CD4-positive, alpha-beta memory T cell (primary cell): ENCODE data around the gene ANKHD1. TPM values are rescaled to one million over a fixed set of nuclear protein-coding genes. Genes with fewer than 3 reads are reported as not detected.

Experiments used
- CTCF ChIA-PET: fragments of 350-600 bp; sonication (Branson Sonifier 250); formaldehyde crosslinking; loops from one replicate; lab custom pipeline; 2021; ENCODE audit warnings: inconsistent platforms; ENCODE audit not compliant: partially characterized antibody; lab: Charles Lee
- POLR2A ChIA-PET: fragments of 350-600 bp; sonication (Branson Sonifier 250); formaldehyde crosslinking; loops from one replicate; lab custom pipeline; 2021; ENCODE audit not compliant: partially characterized antibody; lab: Charles Lee
- DNase-seq, 5 donors: peaks; one replicate each; pipeline versions ENCODE4 v3.0.0 to v3.0.0-alpha.2; 2020 to 2022; ENCODE audit warnings: mixed read lengths in 1 of 5
- H3K27ac ChIP-seq: one replicate; pipeline ENCODE4 v1.7.0; 2013; ENCODE audit warnings: low read depth, low read length
- H3K27me3 ChIP-seq: 2 replicates; pipeline ENCODE4 v1.7.0; 2013; ENCODE audit warnings: mild to moderate bottlenecking, low read length, moderate library complexity; ENCODE audit not compliant: insufficient read depth
- H3K36me3 ChIP-seq: 2 replicates; pipeline ENCODE4 v1.7.0; 2013; ENCODE audit warnings: mild to moderate bottlenecking, low read length, moderate library complexity; ENCODE audit not compliant: insufficient read depth
- H3K4me1 ChIP-seq: 2 replicates; pipeline ENCODE4 v1.7.0; 2013; ENCODE audit warnings: mild to moderate bottlenecking, low read length, moderate library complexity; ENCODE audit not compliant: insufficient read depth
- H3K4me3 ChIP-seq, 2 donors: one replicate each; pipeline ENCODE4 v1.7.0; 2013; ENCODE audit warnings: low read length in 2 of 2, mild to moderate bottlenecking in 1 of 2
- H3K9me3 ChIP-seq, 2 donors: one replicate each; pipeline ENCODE4 v1.7.0; 2013; ENCODE audit warnings: low read length in 2 of 2, control low read depth in 1 of 2; ENCODE audit not compliant: control insufficient read depth in 1 of 2
- H3K27ac Mint-ChIP-seq, 7 donors: one replicate each; pipeline ENCODE4 v1.8.0; 2020 to 2021; ENCODE audit warnings: mixed read lengths in 7 of 7, mild to moderate bottlenecking in 6 of 7, inconsistent platforms in 3 of 7, moderate library complexity in 3 of 7
- H3K27me3 Mint-ChIP-seq, 2 donors: one replicate each; pipeline ENCODE4 v1.8.0; 2020 to 2021; ENCODE audit warnings: mixed read lengths in 2 of 2
- H3K36me3 Mint-ChIP-seq, 2 donors: one replicate each; pipeline ENCODE4 v1.8.0; 2020 to 2021; ENCODE audit warnings: mixed read lengths in 2 of 2, inconsistent platforms in 1 of 2, mild to moderate bottlenecking in 1 of 2
- H3K4me1 Mint-ChIP-seq, 4 donors: one replicate each; pipeline ENCODE4 v1.8.0; 2020 to 2021; ENCODE audit warnings: mixed read lengths in 4 of 4, mild to moderate bottlenecking in 1 of 4
- H3K4me3 Mint-ChIP-seq, 8 donors: one replicate each; pipeline ENCODE4 v1.8.0; 2020 to 2021; ENCODE audit warnings: mixed read lengths in 8 of 8, mild to moderate bottlenecking in 7 of 8, moderate library complexity in 6 of 8, inconsistent platforms in 3 of 8
- H3K9me3 Mint-ChIP-seq, 8 donors: one replicate each; pipeline ENCODE4 v1.8.0; 2020 to 2021; ENCODE audit warnings: mixed read lengths in 8 of 8, mild to moderate bottlenecking in 5 of 8, inconsistent platforms in 3 of 8, moderate library complexity in 1 of 8
- intact Hi-C: fragments of 100-400 bp; cut with micrococcal nuclease; formaldehyde crosslinking; loops from one replicate; pipeline ENCODE4 v1.15.1; 2023
- polyA plus RNA-seq, 2 donors: library from polyadenylated mRNA; unstranded; fragments of 300-500 nt; fragmentation: Illumina TruSeq; gene quantifications; one replicate each; pipeline ENCODE4 v1.2.3, GENCODE V29; 2021
- total RNA-seq, 2 experiments: library from RNA; stranded (reverse); gene quantifications; one replicate each; pipeline ENCODE4 v1.2.3, GENCODE V29; 2021

ANKHD1 gene, protein sequence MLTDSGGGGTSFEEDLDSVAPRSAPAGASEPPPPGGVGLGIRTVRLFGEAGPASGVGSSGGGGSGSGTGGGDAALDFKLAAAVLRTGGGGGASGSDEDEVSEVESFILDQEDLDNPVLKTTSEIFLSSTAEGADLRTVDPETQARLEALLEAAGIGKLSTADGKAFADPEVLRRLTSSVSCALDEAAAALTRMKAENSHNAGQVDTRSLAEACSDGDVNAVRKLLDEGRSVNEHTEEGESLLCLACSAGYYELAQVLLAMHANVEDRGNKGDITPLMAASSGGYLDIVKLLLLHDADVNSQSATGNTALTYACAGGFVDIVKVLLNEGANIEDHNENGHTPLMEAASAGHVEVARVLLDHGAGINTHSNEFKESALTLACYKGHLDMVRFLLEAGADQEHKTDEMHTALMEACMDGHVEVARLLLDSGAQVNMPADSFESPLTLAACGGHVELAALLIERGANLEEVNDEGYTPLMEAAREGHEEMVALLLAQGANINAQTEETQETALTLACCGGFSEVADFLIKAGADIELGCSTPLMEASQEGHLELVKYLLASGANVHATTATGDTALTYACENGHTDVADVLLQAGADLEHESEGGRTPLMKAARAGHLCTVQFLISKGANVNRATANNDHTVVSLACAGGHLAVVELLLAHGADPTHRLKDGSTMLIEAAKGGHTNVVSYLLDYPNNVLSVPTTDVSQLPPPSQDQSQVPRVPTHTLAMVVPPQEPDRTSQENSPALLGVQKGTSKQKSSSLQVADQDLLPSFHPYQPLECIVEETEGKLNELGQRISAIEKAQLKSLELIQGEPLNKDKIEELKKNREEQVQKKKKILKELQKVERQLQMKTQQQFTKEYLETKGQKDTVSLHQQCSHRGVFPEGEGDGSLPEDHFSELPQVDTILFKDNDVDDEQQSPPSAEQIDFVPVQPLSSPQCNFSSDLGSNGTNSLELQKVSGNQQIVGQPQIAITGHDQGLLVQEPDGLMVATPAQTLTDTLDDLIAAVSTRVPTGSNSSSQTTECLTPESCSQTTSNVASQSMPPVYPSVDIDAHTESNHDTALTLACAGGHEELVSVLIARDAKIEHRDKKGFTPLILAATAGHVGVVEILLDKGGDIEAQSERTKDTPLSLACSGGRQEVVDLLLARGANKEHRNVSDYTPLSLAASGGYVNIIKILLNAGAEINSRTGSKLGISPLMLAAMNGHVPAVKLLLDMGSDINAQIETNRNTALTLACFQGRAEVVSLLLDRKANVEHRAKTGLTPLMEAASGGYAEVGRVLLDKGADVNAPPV (N-terminal part only)
- total RNA-seq (100 to 1,000 TPM; 228 to 252 TPM), polyA plus RNA-seq (100 to 1,000 TPM in 1 of 2 donors, 10 to 100 TPM in 1; 58.6 to 100 TPM)

DNA sequence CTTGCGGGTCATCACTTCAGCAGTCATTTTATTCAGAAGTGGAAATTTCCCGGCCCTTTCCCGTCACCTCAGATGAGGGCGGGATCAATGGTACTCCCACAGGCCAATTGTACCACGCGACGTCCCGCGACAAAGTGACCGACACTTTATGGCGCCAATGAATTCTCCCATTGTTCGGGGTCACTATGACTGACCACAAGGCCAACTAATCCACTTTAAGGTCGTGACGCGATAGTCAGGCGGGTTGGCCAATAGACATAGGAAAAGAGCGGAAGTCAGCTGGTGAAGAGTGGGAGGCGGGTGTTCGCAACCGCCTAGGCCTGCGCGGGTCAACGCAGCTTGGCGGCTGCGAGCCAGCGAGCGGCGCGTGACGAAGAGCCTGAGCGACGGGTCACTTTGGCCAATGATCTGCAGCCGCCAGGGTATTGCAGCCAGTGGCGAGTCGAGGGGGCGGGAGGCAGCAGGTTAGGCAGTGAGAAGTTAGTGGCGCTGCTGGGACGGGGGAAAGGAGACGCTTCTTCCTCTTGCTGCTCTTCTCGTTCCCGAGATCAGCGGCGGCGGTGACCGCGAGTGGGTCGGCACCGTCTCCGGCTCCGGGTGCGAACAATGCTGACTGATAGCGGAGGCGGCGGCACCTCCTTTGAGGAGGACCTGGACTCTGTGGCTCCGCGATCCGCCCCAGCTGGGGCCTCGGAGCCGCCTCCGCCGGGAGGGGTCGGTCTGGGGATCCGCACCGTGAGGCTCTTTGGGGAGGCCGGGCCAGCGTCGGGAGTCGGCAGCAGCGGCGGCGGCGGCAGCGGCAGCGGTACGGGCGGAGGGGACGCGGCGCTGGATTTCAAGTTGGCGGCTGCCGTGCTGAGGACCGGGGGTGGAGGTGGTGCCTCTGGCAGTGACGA is at the start of gene ANKHD1:
Gene ANKHD1, plus strand, starts transcription at position 472 of the 896 bp plus-strand sequence. Its CDS starts 135 bp downstream, at position 607.
- POLR2A ChIA-PET: interaction anchor here (0.6 to 4.1 kb wide), 41 partner anchors 9 to 919 kb away, joined by 3 to 57 read pairs (median 4); partner anchors contain the start of genes APBB3, CD14, EIF4EBP3 and HARS1
- peak within 1 kb of the TSS; percentile 90 for H3K27ac ChIP-seq
- peaks cover 15 to 23% of the 10 kb centered on the region in 2 donors for H3K36me3 Mint-ChIP-seq
- peaks cover 23 to 45% (median 33%) of the 10 kb centered on the region in 4 donors for H3K4me1 Mint-ChIP-seq
- no peaks in the 10 kb centered on the region for H3K27me3 ChIP-seq
- intact Hi-C loops: loop anchor here (1.0 to 2.0 kb wide), 11 partner anchors 99 to 919 kb away; partner anchors contain the start of genes APBB3, IK, NDUFA2 and PFDN1
- peak within 1 kb of the TSS; percentile 90 to 99 for H3K4me3 ChIP-seq
- no peaks in the 10 kb centered on the region for H3K9me3 ChIP-seq
- peak; percentile 96 to 100 (median 99) for DNase-seq
- H3K27ac Mint-ChIP-seq: no peak within 1 kb of the TSS
- no peak within 1 kb of the TSS for H3K4me3 Mint-ChIP-seq
- H3K9me3 Mint-ChIP-seq: no peaks in the 10 kb centered on the region
- peaks cover 45% of the 10 kb centered on the region for H3K4me1 ChIP-seq
- no peaks in the 10 kb centered on the region for H3K27me3 Mint-ChIP-seq
- CTCF ChIA-PET: interaction anchor here (0.8 to 1.2 kb wide), 5 partner anchors 11 to 320 kb away, joined by 3 to 4 read pairs (median 3); no protein-coding TSS in a partner anchor
- peaks cover 4% of the 10 kb centered on the region for H3K36me3 ChIP-seq

DNA sequence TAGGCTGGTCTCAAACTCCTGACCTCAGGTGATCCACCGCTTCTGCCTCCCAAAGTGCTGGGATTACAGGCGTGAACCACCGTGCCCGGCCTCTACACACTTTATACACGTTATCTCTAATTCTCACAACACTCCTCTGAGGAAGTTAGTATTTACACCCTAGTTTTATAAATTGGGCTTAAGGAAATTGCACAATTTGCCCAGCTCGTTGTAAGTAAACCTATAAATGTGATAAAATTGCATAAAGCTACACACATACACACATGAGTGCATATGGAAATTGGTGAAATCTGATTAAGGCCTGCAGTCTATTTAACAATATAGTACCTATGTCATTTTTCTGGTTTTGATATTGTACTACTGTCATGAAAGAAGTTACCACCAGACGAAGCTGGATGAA is 46.1 kb upstream of the ANKHD1 start:
- intact Hi-C loops: loop anchor here (10.0 kb wide), 1 partner anchor 181 kb away; the partner anchor contains the start of gene CYSTM1
- no peak overlapping the region for H3K27ac ChIP-seq
- no peaks in the 10 kb centered on the region for H3K36me3 ChIP-seq
- no peak overlapping the region for H3K4me3 ChIP-seq
- no peaks in the 10 kb centered on the region for H3K36me3 Mint-ChIP-seq
- H3K4me1 ChIP-seq: peaks cover 17% of the 10 kb centered on the region
- no peak for DNase-seq
- no peak overlapping the region for H3K4me3 Mint-ChIP-seq
- H3K9me3 Mint-ChIP-seq: no peaks in the 10 kb centered on the region
- H3K27ac Mint-ChIP-seq: no peak overlapping the region
- POLR2A ChIA-PET: no interaction called here
- CTCF ChIA-PET: interaction anchor here (0.7 to 16.4 kb wide), 13 partner anchors 9 to 364 kb away, joined by 3 to 518 read pairs (median 4); partner anchors contain the start of genes HBEGF and PFDN1
- H3K27me3 Mint-ChIP-seq: peaks cover 1 to 6% of the 10 kb centered on the region in 2 donors
- H3K27me3 ChIP-seq: no peaks in the 10 kb centered on the region
- no peaks in the 10 kb centered on the region for H3K9me3 ChIP-seq
- H3K4me1 Mint-ChIP-seq: peaks cover 14 to 22% (median 16%) of the 10 kb centered on the region in 4 donors

DNA sequence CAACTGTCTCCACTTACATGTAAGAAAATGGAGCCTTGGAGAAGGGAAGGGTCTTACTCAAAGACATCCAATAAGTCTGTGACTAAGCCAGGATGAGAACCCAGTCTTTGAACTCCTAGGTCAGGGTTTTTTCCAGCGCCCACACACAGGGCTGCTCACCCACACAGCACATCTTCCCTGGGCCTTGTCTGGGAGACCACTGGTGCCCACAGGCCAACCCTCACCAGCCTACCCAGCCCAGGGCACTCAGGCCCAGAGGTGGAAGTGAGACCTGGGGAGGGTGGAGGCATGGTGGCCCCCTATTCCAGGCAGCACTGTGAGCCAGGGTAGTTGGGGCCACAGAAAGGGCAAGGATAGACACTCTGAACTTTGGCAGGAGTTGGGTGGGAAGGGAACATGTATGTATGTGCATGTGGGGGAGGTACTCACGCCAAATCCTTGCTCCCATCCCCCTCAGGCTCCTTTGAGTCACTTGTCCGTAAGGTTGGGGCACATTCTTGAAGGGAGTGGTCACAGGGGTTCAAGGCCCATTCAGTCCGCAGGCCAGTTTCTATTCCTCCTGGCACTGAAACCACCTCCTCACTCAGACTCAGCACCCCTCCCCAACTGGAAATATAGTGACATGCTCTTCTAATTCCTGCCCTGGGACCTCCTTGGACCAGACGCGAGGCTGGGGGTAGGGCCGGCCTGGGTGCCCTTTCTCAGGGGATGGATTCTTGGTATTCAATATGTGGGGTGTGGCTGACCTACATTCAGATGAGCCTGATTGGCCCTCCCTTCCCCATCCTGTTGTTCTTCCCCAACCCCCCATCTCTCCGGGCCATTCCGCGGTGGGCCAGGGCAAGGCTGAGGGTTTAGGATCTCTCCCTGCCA is 44.5 kb upstream of the ANKHD1 start:
- POLR2A ChIA-PET: no interaction called here
- Mint-ChIP-seq H3K4me3 (peak overlapping the region; percentile 52 to 91 (median 84)), H3K4me1 (peaks cover 9 to 17% (median 11%) of the 10 kb centered on the region in 4 donors), H3K9me3 (no peaks in the 10 kb centered on the region), H3K27me3 (peaks cover 0 to 2% of the 10 kb centered on the region in 2 donors), H3K27ac (peak overlapping the region in 4 of 7 donors; percentile 74 to 89 (median 82)), H3K36me3 (no peaks in the 10 kb centered on the region)
- intact Hi-C loops: loop anchor here (1.0 to 10.0 kb wide), 2 partner anchors 113 to 182 kb away; partner anchors contain the start of gene CYSTM1
- no peak for DNase-seq
- peak overlapping the region in 1 of 2 donors; percentile 46 for H3K4me3 ChIP-seq
- no peak overlapping the region for H3K27ac ChIP-seq
- H3K36me3 ChIP-seq: no peaks in the 10 kb centered on the region
- peaks cover 13% of the 10 kb centered on the region for H3K4me1 ChIP-seq
- H3K27me3 ChIP-seq: no peaks in the 10 kb centered on the region
- CTCF ChIA-PET: interaction anchor here (1.4 to 16.4 kb wide), 3 partner anchors 11 to 111 kb away, joined by 4 to 518 read pairs (median 25); partner anchors contain the start of gene HBEGF
- H3K9me3 ChIP-seq: no peaks in the 10 kb centered on the region

DNA sequence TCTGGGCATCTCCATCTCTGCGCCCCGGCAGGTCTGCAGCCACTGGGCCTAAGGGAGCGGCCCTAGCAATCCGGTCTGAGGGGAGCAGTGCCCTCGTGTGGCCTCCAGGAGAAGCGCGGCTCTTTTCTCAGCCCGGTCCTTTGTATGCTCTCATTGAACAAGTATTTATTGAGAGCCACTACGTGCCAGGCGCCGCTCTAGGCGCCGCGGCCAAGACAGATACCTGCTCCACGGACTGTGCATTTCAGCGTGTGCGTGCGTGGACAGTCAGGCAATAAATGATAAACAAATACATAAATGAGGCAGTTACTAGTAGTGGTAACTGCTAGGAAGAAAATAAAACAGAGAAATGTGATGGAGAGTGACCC is 43.9 kb upstream of the ANKHD1 start:
- peaks cover 9 to 17% (median 11%) of the 10 kb centered on the region in 4 donors for H3K4me1 Mint-ChIP-seq
- H3K4me3 ChIP-seq: peak overlapping the region in 1 of 2 donors; percentile 46

DNA sequence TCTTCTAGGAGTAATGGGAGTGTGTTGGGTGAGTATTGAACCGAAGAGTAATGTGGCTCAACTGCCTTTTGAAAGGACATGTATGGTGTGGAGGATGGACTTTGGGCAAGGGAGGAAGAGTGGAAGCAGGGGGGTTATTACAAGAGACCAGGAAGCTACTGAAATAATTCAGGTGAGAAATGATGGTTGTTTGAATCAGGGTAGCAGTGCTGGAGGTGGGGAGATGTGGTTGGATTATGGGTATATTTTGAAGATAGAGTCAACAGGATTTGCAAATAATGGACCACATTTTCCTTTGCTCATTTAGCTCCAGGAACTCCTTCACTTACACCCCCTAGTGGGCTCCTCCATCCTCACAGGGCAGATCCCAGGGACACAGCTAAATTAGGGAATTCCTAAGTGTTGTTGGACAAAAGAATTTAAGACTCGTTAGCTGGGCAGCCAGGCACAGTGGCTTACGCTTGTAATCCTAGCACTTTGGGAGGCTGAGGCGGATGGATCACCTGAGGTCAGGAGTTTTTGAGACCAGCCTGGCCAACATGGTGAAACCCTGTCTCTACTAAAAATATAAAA is 42.8 kb upstream of the ANKHD1 start:
- H3K27me3 ChIP-seq: no peaks in the 10 kb centered on the region
- ChIA-PET CTCF (interaction anchor here (0.6 to 4.1 kb wide), 25 partner anchors 7 to 367 kb away, joined by 3 to 31 read pairs (median 4); partner anchors contain the start of genes HBEGF and PFDN1), POLR2A (no interaction called here)
- peaks cover 2% of the 10 kb centered on the region in 2 donors for H3K27me3 Mint-ChIP-seq
- no peaks in the 10 kb centered on the region for H3K36me3 ChIP-seq
- no peaks in the 10 kb centered on the region for H3K36me3 Mint-ChIP-seq
- peaks cover 12 to 24% (median 15%) of the 10 kb centered on the region in 4 donors for H3K4me1 Mint-ChIP-seq
- H3K4me3 ChIP-seq: no peak overlapping the region
- peak overlapping the region in 3 of 7 donors; percentile 3 to 77 (median 74) for H3K27ac Mint-ChIP-seq
- H3K9me3 ChIP-seq: no peaks in the 10 kb centered on the region
- no peak for DNase-seq
- intact Hi-C loops: loop anchor here (10.0 kb wide), 1 partner anchor 184 kb away; the partner anchor contains the start of gene CYSTM1
- H3K9me3 Mint-ChIP-seq: no peaks in the 10 kb centered on the region
- peaks cover 22% of the 10 kb centered on the region for H3K4me1 ChIP-seq
- H3K4me3 Mint-ChIP-seq: peak overlapping the region in 1 of 8 donors; percentile 6
- no peak overlapping the region for H3K27ac ChIP-seq

More for the DNA sequence above, 43.9 kb upstream of the ANKHD1 start:
- Mint-ChIP-seq H3K9me3 (no peaks in the 10 kb centered on the region), H3K27ac (peak overlapping the region in 6 of 7 donors; percentile 68 to 93 (median 82)), H3K4me3 (peak overlapping the region; percentile 76 to 91 (median 84)), H3K36me3 (no peaks in the 10 kb centered on the region), H3K27me3 (peaks cover 0 to 2% of the 10 kb centered on the region in 2 donors)
- Histone ChIP-seq H3K4me1 (peaks cover 13% of the 10 kb centered on the region), H3K9me3 (no peaks in the 10 kb centered on the region), H3K27me3 (no peaks in the 10 kb centered on the region), H3K27ac (no peak overlapping the region), H3K36me3 (no peaks in the 10 kb centered on the region)
- ChIA-PET CTCF (interaction anchor here (0.7 to 4.1 kb wide), 9 partner anchors 8 to 364 kb away, joined by 3 to 31 read pairs (median 8); partner anchors contain the start of genes HBEGF and PFDN1), POLR2A (no interaction called here)
- peak; percentile 66 to 73 (median 72) for DNase-seq
- intact Hi-C loops: loop anchor here (1.0 to 10.0 kb wide), 2 partner anchors 113 to 183 kb away; partner anchors contain the start of gene CYSTM1
